Thymus (tissue), 11 donors: ENCODE data around the gene ATP11A. TPM values are rescaled to one million over a fixed set of nuclear protein-coding genes. Genes with fewer than 3 reads are reported as not detected.

Experiments
- DNase-seq, 9 donors: peaks; one replicate each; pipeline ENCODE4 v3.0.0-alpha.2; 2013; ENCODE audit warnings: low spot score in 9 of 9, low read depth in 6 of 9, missing footprints in 1 of 9
- H3K27ac ChIP-seq, 2 donors: one replicate each; pipeline ENCODE4 v1.5.1; 2013; ENCODE audit warnings: control low read depth in 1 of 2, low read depth in 1 of 2, low read length in 1 of 2, mild to moderate bottlenecking in 1 of 2, moderate library complexity in 1 of 2
- H3K27me3 ChIP-seq, 2 donors: one replicate each; pipeline ENCODE4 v1.5.1; 2013; ENCODE audit warnings: low read length in 1 of 2; ENCODE audit not compliant: control insufficient read depth in 2 of 2, insufficient read depth in 1 of 2
- H3K36me3 ChIP-seq, 2 donors: one replicate each; pipeline ENCODE4 v1.5.1; 2013; ENCODE audit warnings: low read length in 1 of 2, mild to moderate bottlenecking in 1 of 2, moderate library complexity in 1 of 2; ENCODE audit not compliant: control insufficient read depth in 2 of 2, insufficient read depth in 2 of 2
- H3K4me1 ChIP-seq, 2 donors: one replicate each; pipeline ENCODE4 v1.5.1; 2013; ENCODE audit warnings: low read length in 2 of 2; ENCODE audit not compliant: control insufficient read depth in 2 of 2, insufficient read depth in 2 of 2
- H3K4me3 ChIP-seq, 2 donors: one replicate each; pipeline ENCODE4 v1.5.1; 2013; ENCODE audit warnings: low read length in 2 of 2, control low read depth in 1 of 2, mild to moderate bottlenecking in 1 of 2
- H3K9me3 ChIP-seq, 2 donors: one replicate each; pipeline ENCODE4 v1.5.1; 2013; ENCODE audit warnings: low read length in 1 of 2, mild to moderate bottlenecking in 1 of 2; ENCODE audit not compliant: control insufficient read depth in 2 of 2, insufficient read depth in 1 of 2
- WGBS: extraction: QIAGEN DNeasy Blood & Tissue Kit; methylation state at CpG from one replicate; pipeline ENCODE4 v1.1.7; 2013; 5-methylcytosine and 5-hydroxymethylcytosine counted together
- polyA plus RNA-seq: library from polyadenylated mRNA; stranded (reverse); fragments of 200-250 nt; gene quantifications from one replicate; pipeline ENCODE4 v1.2.3, GENCODE V29; 2013
- total RNA-seq: library from RNA; stranded (reverse); fragments of 120-200 nt; gene quantifications from one replicate; pipeline ENCODE4 v1.2.4, GENCODE V29; 2013
- donor health status: healthy.

Gene ATP11A
- total and polyA plus RNA-seq, 2 donors: 7.1 to 7.2 TPM

GRCh38 chr13:112930192-112930591 is 240.4 kb downstream of the ATP11A start:
- no peak for DNase-seq
- Histone ChIP-seq H3K27me3 (peaks cover 12 to 25% of the 10 kb centered on the region in 2 donors), H3K4me3 (no peak overlapping the region), H3K9me3 (peaks cover 0 to 2% of the 10 kb centered on the region in 2 donors), H3K27ac (no peak overlapping the region), H3K4me1 (peaks cover 0 to 14% of the 10 kb centered on the region in 2 donors), H3K36me3 (no peaks in the 10 kb centered on the region)

DNA sequence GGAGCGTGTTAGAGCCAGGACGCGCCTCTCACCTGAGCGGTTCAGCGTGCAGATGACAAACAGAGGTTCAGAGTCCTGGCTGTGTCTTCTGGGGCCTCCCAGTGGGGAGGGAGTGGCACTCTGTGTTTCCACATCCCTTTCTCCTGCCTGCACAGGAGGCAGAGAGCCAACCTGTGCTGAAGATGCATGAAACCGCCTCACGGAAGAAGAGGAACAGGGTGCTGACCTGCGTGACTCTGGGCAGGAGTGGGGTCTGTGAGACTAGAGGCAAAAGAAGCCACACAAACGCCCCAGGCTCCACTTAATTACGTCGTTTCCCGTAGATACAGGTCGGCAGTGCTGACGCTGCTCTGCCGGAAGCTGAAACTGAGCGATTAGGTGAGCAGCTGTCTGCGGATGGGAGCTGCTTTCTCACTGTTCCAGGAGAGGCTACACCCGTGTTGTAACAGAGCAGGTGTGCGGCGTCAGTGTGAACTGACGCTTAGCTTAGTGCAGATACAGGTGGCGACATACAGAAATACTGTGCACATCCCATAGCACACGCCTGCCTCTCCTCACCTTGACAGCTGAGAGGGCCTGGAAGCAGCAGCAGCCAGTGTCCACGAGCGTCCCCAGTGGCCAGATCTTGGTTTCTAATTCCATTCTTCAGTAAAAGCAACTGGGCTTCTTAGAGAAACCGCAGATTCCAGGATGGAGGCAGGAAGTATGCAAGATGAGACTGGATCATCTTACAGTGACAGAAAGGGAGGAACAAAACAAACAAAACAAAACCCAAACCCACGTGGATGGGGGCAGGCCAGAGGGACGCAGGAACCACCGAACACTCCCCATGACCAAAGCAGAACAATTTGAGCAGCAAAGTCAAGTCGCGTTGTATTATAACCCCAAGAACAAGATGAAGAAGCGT is 241.4 kb downstream of the ATP11A start:
- Histone ChIP-seq H3K9me3 (peaks cover 0 to 2% of the 10 kb centered on the region in 2 donors), H3K4me1 (peaks cover 0 to 14% of the 10 kb centered on the region in 2 donors), H3K36me3 (no peaks in the 10 kb centered on the region), H3K27ac (peak overlapping the region; percentile 62 to 83), H3K27me3 (peaks cover 12 to 25% of the 10 kb centered on the region in 2 donors), H3K4me3 (peak overlapping the region in 1 of 2 donors; percentile 33)
- WGBS: 89% methylated on average over 32 of the region's 32 CpGs
- DNase-seq: peak in 4 of 9 donors; percentile 17 to 59 (median 24)

- Histone ChIP-seq H3K36me3 (no peaks in the 10 kb centered on the region), H3K4me3 (no peak overlapping the region), H3K9me3 (peaks cover 2 to 3% of the 10 kb centered on the region in 2 donors), H3K27me3 (peaks cover 12 to 25% of the 10 kb centered on the region in 2 donors), H3K4me1 (peaks cover 0 to 14% of the 10 kb centered on the region in 2 donors), H3K27ac (no peak overlapping the region)
- DNase-seq: no peak
- WGBS: 97% methylated on average over 9 of the region's 9 CpGs
These were observed 243.1 kb downstream of the ATP11A start for GRCh38 chr13:112932971-112933370.

DNA sequence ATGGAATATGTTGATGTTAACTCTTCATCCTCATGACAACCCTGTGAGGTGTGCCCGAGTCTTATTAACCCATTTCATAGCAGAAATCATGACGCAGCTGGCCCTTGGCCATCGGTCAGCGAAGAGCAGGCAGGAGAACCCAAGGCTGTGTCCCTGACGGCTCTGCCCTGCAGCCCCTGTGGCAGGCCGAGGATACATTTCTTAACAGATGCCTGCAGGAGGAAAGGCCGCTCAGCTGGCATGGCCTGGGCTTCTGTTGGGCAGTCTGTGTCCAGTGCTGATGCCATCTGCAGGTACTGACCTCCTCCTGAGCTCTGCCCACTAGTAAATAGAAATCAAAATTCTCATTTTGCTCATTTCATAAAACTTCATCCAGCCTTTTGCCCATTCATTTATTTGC is 243.8 kb downstream of the ATP11A start:
- peaks cover 0 to 14% of the 10 kb centered on the region in 2 donors for H3K4me1 ChIP-seq
- H3K36me3 ChIP-seq: no peaks in the 10 kb centered on the region
- H3K4me3 ChIP-seq: no peak overlapping the region
- H3K27ac ChIP-seq: no peak overlapping the region
- H3K27me3 ChIP-seq: peaks cover 7 to 24% of the 10 kb centered on the region in 2 donors
- no peak for DNase-seq
- H3K9me3 ChIP-seq: peaks cover 2 to 3% of the 10 kb centered on the region in 2 donors
- WGBS: 96% methylated on average over 7 of the region's 7 CpGs

GRCh38 chr13:112934078-112934477 is 244.2 kb downstream of the ATP11A start:
- Histone ChIP-seq H3K36me3 (no peaks in the 10 kb centered on the region), H3K27ac (no peak overlapping the region), H3K27me3 (peaks cover 5 to 22% of the 10 kb centered on the region in 2 donors), H3K4me1 (peaks cover 0 to 14% of the 10 kb centered on the region in 2 donors), H3K9me3 (peaks cover 0 to 3% of the 10 kb centered on the region in 2 donors), H3K4me3 (no peak overlapping the region)
- WGBS: 43% methylated on average over 6 of the region's 6 CpGs
- DNase-seq: no peak

Other genes with a start within 250 kb of the ATP11A start
- 16.3 TPM for gene TUBGCP3, start 101.9 kb upstream of the ATP11A start, total RNA-seq
- 16.3 TPM for gene TUBGCP3, start 101.9 kb upstream of the ATP11A start, polyA plus RNA-seq